Sigmoid colon (tissue), 7 donors: ENCODE data around the gene CCDC170. TPM values are rescaled to one million over a fixed set of nuclear protein-coding genes. Genes with fewer than 3 reads are reported as not detected.

Experiments
- DNase-seq: peaks from one replicate; pipeline ENCODE4 v3.0.0-alpha.2; 2019
- H3K27ac ChIP-seq, 4 donors: fragments of 200-600 bp; sonication (generic); one replicate each; pipeline ENCODE4 v1.5.1; 2016 to 2019; ENCODE audit warnings: mild to moderate bottlenecking in 1 of 4
- H3K27me3 ChIP-seq, 3 donors: fragments of 200-600 bp; sonication (generic); one replicate each; pipeline ENCODE4 v1.5.1; 2019; ENCODE audit warnings: mild to moderate bottlenecking in 1 of 3
- H3K36me3 ChIP-seq, 4 donors: fragments of 200-600 bp; sonication (generic); one replicate each; pipeline ENCODE4 v1.5.1; 2016 to 2019
- H3K4me1 ChIP-seq, 4 donors: fragments of 200-600 bp; sonication (generic); one replicate each; pipeline ENCODE4 v1.5.1; 2017 to 2019
- H3K4me3 ChIP-seq, 4 donors: fragments of 200-600 bp; sonication (generic); one replicate each; pipeline ENCODE4 v1.5.1; 2017 to 2019; ENCODE audit warnings: mild to moderate bottlenecking in 2 of 4, moderate library complexity in 1 of 4
- H3K9me3 ChIP-seq, 4 donors: fragments of 200-600 bp in 3 of 4; sonication (generic) in 3 of 4; one replicate each; pipeline versions ENCODE4 v1.5.1 to v1.6.1; 2013 to 2019
- EP300 ChIP-seq, 4 donors: sonication (generic); formaldehyde crosslinking; IDR thresholded peaks; one replicate each; pipeline ENCODE4 v1.6.1; 2017; ENCODE audit warnings: antibody characterized with exemption in 4 of 4
- POLR2A ChIP-seq, 2 donors: fragments of 450-650 bp; IDR thresholded peaks; one replicate each; pipeline ENCODE4 v1.6.1; 2016; ENCODE audit warnings: antibody characterized with exemption in 2 of 2, mild to moderate bottlenecking in 2 of 2, moderate library complexity in 2 of 2
- POLR2AphosphoS5 ChIP-seq, 4 donors: sonication (generic); formaldehyde crosslinking; IDR thresholded peaks; one replicate each; pipeline ENCODE4 v1.6.1; 2017; ENCODE audit warnings: antibody characterized with exemption in 4 of 4
- WGBS, 2 donors: extraction: QIAGEN DNeasy Blood & Tissue Kit; methylation state at CpG; one replicate each; pipeline ENCODE4 v1.1.7; 2013; 5-methylcytosine and 5-hydroxymethylcytosine counted together
- intact Hi-C: fragments of 100-400 bp; cut with DNase I; formaldehyde crosslinking; loops from one replicate; pipeline ENCODE4 v1.15.1; 2023
- polyA plus RNA-seq, 3 donors: library from polyadenylated mRNA; stranded (reverse); fragments of 200-250 nt; gene quantifications; one replicate each; pipeline ENCODE4 v1.2.3, GENCODE V29; 2013
- total RNA-seq, 4 donors: library from RNA; depleted of rRNA; stranded (reverse); fragments of >200 nt; gene quantifications; one replicate each; pipeline ENCODE4 v1.1.0, GENCODE V29; 2016
- TF ChIP-seq, protein P1 (sequence below), 4 experiments: fragments of 450-650 bp in 3 of 4; fragments of 200-600 bp in 1 of 4; IDR thresholded peaks; one replicate each; pipeline ENCODE4 v1.5.1; 2016 to 2019; ENCODE audit warnings: antibody characterized with exemption in 4 of 4, mild to moderate bottlenecking in 3 of 4, moderate library complexity in 2 of 4
- donor health status: healthy with polysubstance abuse.
- donor health status: Bipolar disorder and iron deficiency.
- donor health status: healthy.

The CCDC170 gene
- total and polyA plus RNA-seq, 7 donors, result 0.33 to 2.5 (median 0.66) TPM

DNA sequence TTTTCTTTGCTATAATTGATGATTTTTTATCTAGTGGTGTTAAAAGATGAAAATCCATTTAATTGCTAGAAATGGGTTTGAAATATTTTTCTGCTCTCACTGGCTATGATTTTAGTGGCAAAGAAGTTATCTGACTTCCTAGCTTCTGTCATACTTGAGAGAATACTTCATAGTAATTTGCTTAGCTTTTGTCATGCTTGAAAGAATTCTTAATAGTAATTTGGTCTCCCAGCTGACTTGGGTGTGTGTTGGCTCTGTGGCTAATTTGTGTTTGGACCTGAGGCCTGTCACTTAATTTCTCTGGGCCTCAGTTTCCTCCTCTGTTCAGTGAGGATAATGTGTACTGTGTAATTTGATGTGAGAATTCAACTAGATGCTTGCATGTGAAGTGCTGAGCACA, 29.1 kb upstream of the CCDC170 start:
- no peak overlapping the region for H3K27ac ChIP-seq
- H3K36me3 ChIP-seq, result peaks cover 0 to 59% (median 7%) of the 10 kb centered on the region in 4 donors
- H3K4me1 ChIP-seq, result peaks cover 0 to 12% (median 5%) of the 10 kb centered on the region in 4 donors
- H3K4me3 ChIP-seq, result no peak overlapping the region
- intact Hi-C loops, result no loop called here
- no peaks in the 10 kb centered on the region for H3K9me3 ChIP-seq
- DNase-seq, result no peak
- H3K27me3 ChIP-seq, result no peaks in the 10 kb centered on the region
- TF ChIP-seq EP300 (IDR thresholded peaks at IDR 0.05), result no peak
- TF ChIP-seq, protein P1, sequence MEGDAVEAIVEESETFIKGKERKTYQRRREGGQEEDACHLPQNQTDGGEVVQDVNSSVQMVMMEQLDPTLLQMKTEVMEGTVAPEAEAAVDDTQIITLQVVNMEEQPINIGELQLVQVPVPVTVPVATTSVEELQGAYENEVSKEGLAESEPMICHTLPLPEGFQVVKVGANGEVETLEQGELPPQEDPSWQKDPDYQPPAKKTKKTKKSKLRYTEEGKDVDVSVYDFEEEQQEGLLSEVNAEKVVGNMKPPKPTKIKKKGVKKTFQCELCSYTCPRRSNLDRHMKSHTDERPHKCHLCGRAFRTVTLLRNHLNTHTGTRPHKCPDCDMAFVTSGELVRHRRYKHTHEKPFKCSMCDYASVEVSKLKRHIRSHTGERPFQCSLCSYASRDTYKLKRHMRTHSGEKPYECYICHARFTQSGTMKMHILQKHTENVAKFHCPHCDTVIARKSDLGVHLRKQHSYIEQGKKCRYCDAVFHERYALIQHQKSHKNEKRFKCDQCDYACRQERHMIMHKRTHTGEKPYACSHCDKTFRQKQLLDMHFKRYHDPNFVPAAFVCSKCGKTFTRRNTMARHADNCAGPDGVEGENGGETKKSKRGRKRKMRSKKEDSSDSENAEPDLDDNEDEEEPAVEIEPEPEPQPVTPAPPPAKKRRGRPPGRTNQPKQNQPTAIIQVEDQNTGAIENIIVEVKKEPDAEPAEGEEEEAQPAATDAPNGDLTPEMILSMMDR (IDR thresholded peaks at IDR 0.05), result no peak
- no peak for TF ChIP-seq POLR2A (IDR thresholded peaks at IDR 0.05)
- no peak for TF ChIP-seq POLR2AphosphoS5 (IDR thresholded peaks at IDR 0.05)

DNA sequence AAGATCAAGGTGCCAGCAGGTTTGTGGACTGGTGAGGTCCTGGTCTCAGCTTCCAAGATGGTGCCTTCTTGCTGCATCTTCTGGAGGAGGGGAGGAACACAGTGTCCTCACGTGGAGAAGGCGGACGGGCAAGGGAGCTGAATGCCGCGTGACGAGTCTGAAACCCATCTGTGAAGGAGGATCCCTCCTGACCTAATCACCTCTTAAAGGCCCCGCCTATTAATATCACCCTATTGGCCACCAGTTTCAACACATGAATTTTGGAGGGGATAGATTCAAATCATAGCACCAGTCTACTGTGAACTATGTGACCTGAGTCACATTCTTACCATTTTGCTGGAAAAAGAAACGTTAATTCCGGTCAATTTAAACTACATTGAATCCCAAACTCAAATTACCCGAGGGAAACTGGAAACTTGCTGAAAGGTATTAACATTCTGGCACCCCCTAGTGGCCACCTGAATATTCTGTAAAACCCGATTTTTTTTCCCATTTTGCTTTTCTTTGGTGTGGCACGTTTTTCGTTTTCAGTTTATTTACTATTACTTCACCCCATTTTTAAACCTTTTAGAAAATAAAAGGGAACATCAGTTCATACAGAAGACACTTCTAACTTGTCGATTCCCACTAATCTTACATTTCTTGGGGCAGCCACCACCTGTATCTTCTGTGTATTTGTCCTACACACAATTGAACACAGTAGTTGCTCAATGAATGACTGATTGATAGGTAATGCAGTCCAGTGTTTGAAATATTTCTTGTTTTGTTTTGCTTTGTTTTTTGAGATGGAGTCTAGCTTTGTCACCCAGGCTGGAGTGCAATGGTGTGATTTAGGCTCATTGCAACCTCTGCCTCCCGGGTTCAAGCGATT, 17.9 kb upstream of the CCDC170 start:
- Histone ChIP-seq H3K4me3 (no peak overlapping the region), H3K4me1 (peaks cover 0 to 7% (median 2%) of the 10 kb centered on the region in 4 donors), H3K9me3 (no peaks in the 10 kb centered on the region), H3K36me3 (no peaks in the 10 kb centered on the region), H3K27ac (no peak overlapping the region), H3K27me3 (no peaks in the 10 kb centered on the region)
- TF ChIP-seq POLR2A (IDR thresholded peaks at IDR 0.05) (no peak), EP300 (IDR thresholded peaks at IDR 0.05) (no peak), POLR2AphosphoS5 (IDR thresholded peaks at IDR 0.05) (no peak)
- TF ChIP-seq, protein P1 (IDR thresholded peaks at IDR 0.05), result peak in 3 of 4 experiments; percentile 16 to 74 (median 56)
- intact Hi-C loops, result loop anchor here (2.0 to 10.0 kb wide), 3 partner anchors 34 to 583 kb away; no protein-coding TSS in a partner anchor
- DNase-seq, result no peak
- WGBS, 2 donors, result 31 to 39% methylated on average over 16 of the region's 16 CpGs

DNA sequence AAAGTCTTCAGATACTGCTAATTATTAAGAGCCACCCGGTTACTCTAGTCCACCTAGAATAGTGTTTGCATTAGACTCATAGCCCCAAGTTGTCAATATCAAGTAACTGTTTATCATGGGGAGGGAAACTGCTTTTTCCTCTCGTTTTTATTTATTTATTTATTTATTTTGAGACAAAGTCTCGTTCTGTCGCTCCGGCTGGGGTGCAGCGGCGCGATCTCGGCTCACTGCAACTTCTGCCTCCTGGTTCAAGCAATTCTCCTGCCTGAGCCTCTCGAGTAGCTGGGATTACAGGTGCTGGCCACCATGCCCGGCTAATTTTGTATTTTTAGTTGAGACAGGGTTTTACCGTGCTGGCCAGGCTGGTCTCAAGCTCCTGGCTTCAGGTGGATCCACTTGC, 16.1 kb upstream of the CCDC170 start:
- WGBS, 2 donors, result 96% methylated on average over 12 of the region's 12 CpGs
- DNase-seq, result no peak
- Histone ChIP-seq H3K4me1 (peaks cover 0 to 7% (median 3%) of the 10 kb centered on the region in 4 donors), H3K9me3 (no peaks in the 10 kb centered on the region), H3K4me3 (no peak overlapping the region), H3K27me3 (no peaks in the 10 kb centered on the region), H3K36me3 (no peaks in the 10 kb centered on the region), H3K27ac (no peak overlapping the region)
- intact Hi-C loops, result loop anchor here (2.0 to 10.0 kb wide), 3 partner anchors 35 to 585 kb away; no protein-coding TSS in a partner anchor
- TF ChIP-seq EP300 (IDR thresholded peaks at IDR 0.05) (no peak), POLR2AphosphoS5 (IDR thresholded peaks at IDR 0.05) (no peak), POLR2A (IDR thresholded peaks at IDR 0.05) (no peak)
- TF ChIP-seq, protein P1 (IDR thresholded peaks at IDR 0.05), result no peak

DNA sequence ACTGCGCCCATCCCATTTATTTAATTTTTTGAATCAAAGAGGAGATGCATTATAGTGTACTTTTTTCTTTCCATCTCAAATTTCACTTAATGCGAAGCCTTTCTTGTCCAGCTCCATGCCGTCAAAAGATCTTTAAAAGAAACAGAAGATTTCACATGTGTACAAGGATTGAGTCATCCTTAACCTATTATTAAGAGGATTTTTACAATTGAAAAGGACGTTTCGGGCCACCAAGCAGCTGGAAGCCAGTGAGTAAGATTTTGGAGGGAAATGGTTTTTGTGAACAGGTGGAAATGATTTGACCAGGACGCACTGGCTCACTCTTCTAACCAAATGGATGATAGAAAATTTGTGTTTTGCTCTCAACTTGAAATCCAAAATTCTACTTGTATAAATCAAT, 15.1 kb upstream of the CCDC170 start:
- Histone ChIP-seq H3K27me3 (no peaks in the 10 kb centered on the region), H3K4me1 (peaks cover 0 to 8% (median 3%) of the 10 kb centered on the region in 4 donors), H3K36me3 (no peaks in the 10 kb centered on the region), H3K4me3 (no peak overlapping the region), H3K9me3 (no peaks in the 10 kb centered on the region), H3K27ac (no peak overlapping the region)
- intact Hi-C loops, result loop anchor here (5.0 to 10.0 kb wide), 2 partner anchors 36 to 74 kb away; no protein-coding TSS in a partner anchor
- no peak for DNase-seq
- TF ChIP-seq, protein P1 (IDR thresholded peaks at IDR 0.05), result no peak
- TF ChIP-seq POLR2A (IDR thresholded peaks at IDR 0.05), result no peak
- no peak for TF ChIP-seq POLR2AphosphoS5 (IDR thresholded peaks at IDR 0.05)
- TF ChIP-seq EP300 (IDR thresholded peaks at IDR 0.05), result no peak
- 92 to 94% methylated on average over 6 of the region's 6 CpGs for WGBS, 2 donors
